ENCODE measurements around the gene DOCK10. TPM values are rescaled to one million over a fixed set of nuclear protein-coding genes. Genes with fewer than 3 reads are reported as not detected.

DOCK10 gene
- total and polyA plus RNA-seq, 9 of the 15 experiments (the other 6 are each of a cell fraction or from before 2014, with no cell fraction given) = 0.01 to 0.87 (median 0.18) TPM

GRCh38 chr2:225091336-225091735 is 49.1 kb upstream of the DOCK10 start:
- Histone ChIP-seq H3K4me1 (replicated peaks in 1 of 2; ENCODE audit: control insufficient read depth in 2 of 2, insufficient read depth in 2 of 2, low read length in 2 of 2) (no peaks in the 10 kb centered on the region), H3K4me2 (ENCODE audit: insufficient read depth, low read length) (no peak overlapping the region), H3K4me3 (no peak overlapping the region), H3K9me1 (ENCODE audit: control insufficient read depth, insufficient read depth, low read length) (no peaks in the 10 kb centered on the region), H3K36me3 (ENCODE audit: control insufficient read depth, insufficient read depth, low read length) (no peaks in the 10 kb centered on the region), H3K79me2 (ENCODE audit: control insufficient read depth, insufficient read depth, low read length) (no peaks in the 10 kb centered on the region), H2AFZ (ENCODE audit: low read depth, low read length) (no peak overlapping the region), H4K20me1 (replicated peaks; ENCODE audit: control insufficient read depth, insufficient read depth, low read length) (no peaks in the 10 kb centered on the region), H3K9me3 (replicated peaks; ENCODE audit: control insufficient read depth, insufficient read depth, low read depth, low read length) (no peaks in the 10 kb centered on the region), H3K27ac (ENCODE audit: extremely low read depth, low read depth, low read length) (no peak overlapping the region), H3K9ac (ENCODE audit: insufficient read depth in 1 of 2, low read depth in 2 of 2, low read length in 2 of 2) (no peak overlapping the region), H3K27me3 (ENCODE audit: control insufficient read depth in 2 of 2, insufficient read depth in 2 of 2, low read length in 2 of 2) (no peaks in the 10 kb centered on the region)
- no TSS peak for BruUV-seq (replicated peaks)
- no peak for DNase-seq (ENCODE audit: extremely low read depth in 1 of 4, low spot score in 3 of 4)
- TF ChIP-seq ZNF134 (CRISPR knock-in tag; conservative IDR thresholded peaks at IDR 0.05) (no peak), FOSL1 (tag; conservative IDR thresholded peaks at IDR 0.05) (0 out of 2 replicates have a peak, but pooled peaks have one; percentile 19), KLF16 (IDR thresholded peaks at IDR 0.05) (no peak), ZNF644 (tag; IDR thresholded peaks at IDR 0.05; ENCODE audit: low read depth) (no peak), ARID3A (IDR thresholded peaks at IDR 0.05; ENCODE audit: borderline replicate concordance, low read depth, low read length) (no peak), ZBED1 (IDR thresholded peaks at IDR 0.05) (no peak), CHD7 (IDR thresholded peaks at IDR 0.05; ENCODE audit: low read depth, low read length) (no peak), ZNF347 (CRISPR knock-in tag; IDR thresholded peaks at IDR 0.05; ENCODE audit: low read depth) (no peak)
- whole genome bisulfite sequencing (ENCODE audit: insufficient coverage, low coverage, missing lambda C conversion rate) = 0% methylated on average over 2 of the region's 2 CpGs
- no peak for FAIRE-seq
- ATAC-seq = no peak
- POLR2A ChIA-PET = no interaction called here
- in situ Hi-C loops (cut with MboI) (no loop called here), intact Hi-C loops (cut with micrococcal nuclease) (no loop called here)
- CTCF ChIA-PET (ENCODE audit: low intra/inter-chr PET ratio) = no interaction called here

Measured in K562 (cell line).